HCT116 (cell line): ENCODE measurements around the gene CCDC102B. TPM values are rescaled to one million over a fixed set of nuclear protein-coding genes. Genes with fewer than 3 reads are reported as not detected.

Source experiments
- ATAC-seq: fragments of 200-7000 bp; cut with Tn5 transposase; 2 replicates; pipeline ENCODE4 v1.9.1; 2020; ENCODE audit warnings: mild to moderate bottlenecking, moderate library complexity
- BruUV-seq: library from RNA; stranded (reverse); fragments of 400-500 nt; replicated peaks from 2 replicates; lab custom pipeline; 2021; lab: Mats Ljungman, UMichigan
- CTCF ChIA-PET: fragments of 300-600 bp; sonication (Branson Sonifier 250); formaldehyde crosslinking; loops from one replicate; lab custom pipeline; 2021; ENCODE audit warnings: antibody characterized with exemption; lab: Charles Lee
- POLR2A ChIA-PET: fragments of 300-600, 350-600 bp; sonication (Branson Sonifier 250); formaldehyde crosslinking; loops from one replicate; lab custom pipeline; 2021; ENCODE audit warnings: antibody characterized with exemption; lab: Charles Lee
- RAD21 ChIA-PET, 2 experiments: fragments of 300-600 bp; sonication (Branson Sonifier 250); formaldehyde crosslinking; loops; one replicate each; lab custom pipeline; 2023; ENCODE audit warnings: low total read pairs in 2 of 2; ENCODE audit not compliant: uncharacterized antibody in 2 of 2, unreplicated experiment in 2 of 2, low non-redundant PET in 1 of 2; lab: Charles Lee
- DNase-seq: peaks from one replicate; pipeline ENCODE4 v3.0.0-alpha.2; 2010; ENCODE audit warnings: low read depth, low spot score
- H2AFZ ChIP-seq: fragments of 200-600 bp; shearing (Covaris generic), sonication (generic); 2 replicates; pipeline ENCODE4 v1.6.1; 2017; ENCODE audit warnings: low read depth, mixed run types, mixed read lengths, antibody characterized with exemption, low read length; ENCODE audit not compliant: poor library complexity, severe bottlenecking
- H3K27ac ChIP-seq: 2 replicates; pipeline ENCODE4 v1.5.1; 2012; ENCODE audit warnings: low read depth, low read length
- H3K27me3 ChIP-seq: fragments of 200-600 bp; sonication (generic); 2 replicates; pipeline ENCODE4 v1.6.1; 2016; ENCODE audit warnings: mixed run types, low read length, mixed read lengths; ENCODE audit not compliant: insufficient read depth
- H3K36me3 ChIP-seq, 2 experiments: fragments of 200-500 bp in 1 of 2; fragments of 200-600 bp in 1 of 2; sonication (Bioruptor generic) in 1 of 2; sonication (generic) in 1 of 2; 2 replicates each; pipeline versions ENCODE4 v1.5.1 to v1.6.1; 2014 to 2016; ENCODE audit warnings: low read length in 2 of 2, inconsistent platforms in 1 of 2, mixed read lengths in 1 of 2, mixed run types in 1 of 2; ENCODE audit not compliant: insufficient read depth in 2 of 2, control insufficient read depth in 1 of 2
- H3K4me1 ChIP-seq, 2 experiments: fragments of 200-600 bp in 1 of 2; sonication (generic) in 1 of 2; 2 replicates each; pipeline versions ENCODE4 v1.5.1 to v1.6.1; 2012 to 2017; ENCODE audit warnings: low read length in 2 of 2, inconsistent platforms in 1 of 2, mild to moderate bottlenecking in 1 of 2, mixed read lengths in 1 of 2, mixed run types in 1 of 2, moderate library complexity in 1 of 2; ENCODE audit not compliant: insufficient read depth in 2 of 2, control insufficient read depth in 1 of 2
- H3K4me2 ChIP-seq: fragments of 200-600 bp; sonication (generic); 2 replicates; pipeline ENCODE4 v1.6.1; 2017; ENCODE audit warnings: mixed run types, low read length, mixed read lengths
- H3K4me3 ChIP-seq, 2 experiments: fragments of 200-600 bp in 1 of 2; sonication (generic) in 1 of 2; replicated peaks in 1 of 2; 2 replicates each; pipeline ENCODE4 v1.5.1; 2011 to 2016; ENCODE audit warnings: low read length in 2 of 2, control low read depth in 1 of 2, low read depth in 1 of 2, mild to moderate bottlenecking in 1 of 2, mixed read lengths in 1 of 2, mixed run types in 1 of 2
- H3K79me2 ChIP-seq: fragments of 200-600 bp; sonication (generic); 2 replicates; pipeline ENCODE4 v1.6.1; 2017; ENCODE audit warnings: mild to moderate bottlenecking, mixed run types, low read length, moderate library complexity, mixed read lengths; ENCODE audit not compliant: insufficient read depth
- H3K9ac ChIP-seq: fragments of 200-600 bp; sonication (generic); 2 replicates; pipeline ENCODE4 v1.6.1; 2016; ENCODE audit warnings: low read length, mixed read lengths
- H3K9me2 ChIP-seq: fragments of 200-600 bp; sonication (generic), shearing (Covaris generic); 2 replicates; pipeline ENCODE4 v1.6.1; 2017; ENCODE audit warnings: mixed run types, mild to moderate bottlenecking, moderate library complexity; ENCODE audit not compliant: insufficient read depth
- H3K9me3 ChIP-seq, 2 experiments: fragments of 200-500 bp in 1 of 2; fragments of 200-600 bp in 1 of 2; sonication (Bioruptor generic) in 1 of 2; sonication (generic) in 1 of 2; 2 replicates each; pipeline ENCODE4 v1.6.1; 2014 to 2017; ENCODE audit warnings: low read length in 2 of 2, mixed read lengths in 2 of 2, inconsistent platforms in 1 of 2, low read depth in 1 of 2, mild to moderate bottlenecking in 1 of 2, mixed run types in 1 of 2, moderate library complexity in 1 of 2; ENCODE audit not compliant: control insufficient read depth in 1 of 2, insufficient read depth in 1 of 2
- H4K20me1 ChIP-seq: fragments of 200-600 bp; sonication (generic), shearing (Covaris generic); 2 replicates; pipeline ENCODE4 v1.6.1; 2017; ENCODE audit warnings: mixed run types, mild to moderate bottlenecking, moderate library complexity; ENCODE audit not compliant: insufficient read depth
- CBX3 ChIP-seq: IDR thresholded peaks from 2 replicates; pipeline ENCODE4 v1.6.1; 2012; ENCODE audit warnings: low read depth
- CEBPB ChIP-seq: IDR thresholded peaks from 2 replicates; pipeline ENCODE4 v1.6.1; 2012; ENCODE audit warnings: low read depth
- CTCF ChIP-seq, 3 experiments: fragments of 200-600 bp in 1 of 3; sonication (generic) in 1 of 3; IDR thresholded peaks in 2 of 3; conservative IDR thresholded peaks in 1 of 3; 2 replicates each; pipeline ENCODE4 v1.5.1; 2012 to 2017; ENCODE audit warnings: low read depth in 2 of 3, low read length in 2 of 3, antibody characterized with exemption in 1 of 3, borderline replicate concordance in 1 of 3, control low read depth in 1 of 3, mild to moderate bottlenecking in 1 of 3, mixed read lengths in 1 of 3, mixed run types in 1 of 3, moderate library complexity in 1 of 3; ENCODE audit not compliant: insufficient read depth in 1 of 3
- EZH2 ChIP-seq: fragments of 200-600 bp; sonication (generic); IDR thresholded peaks from 2 replicates; pipeline ENCODE4 v1.6.1; 2017; ENCODE audit warnings: antibody characterized with exemption, mixed run types
- FOSL1 ChIP-seq: IDR thresholded peaks from 2 replicates; pipeline ENCODE4 v1.6.1; 2012; ENCODE audit warnings: low read depth
- MAX ChIP-seq: IDR thresholded peaks from 2 replicates; pipeline ENCODE4 v1.6.1; 2012
- SP1 ChIP-seq: IDR thresholded peaks from 2 replicates; pipeline ENCODE4 v1.6.1; 2012; ENCODE audit warnings: low read depth
- TCF7L2 ChIP-seq: IDR thresholded peaks from 2 replicates; pipeline ENCODE4 v1.7.0; 2011; ENCODE audit warnings: borderline replicate concordance, inconsistent platforms; ENCODE audit not compliant: insufficient read depth, insufficient read length; ENCODE audit errors: extremely low read depth
- YY1 ChIP-seq: IDR thresholded peaks from 2 replicates; pipeline ENCODE4 v1.6.1; 2011; ENCODE audit warnings: low read length, low read depth, moderate library complexity, mild to moderate bottlenecking; ENCODE audit not compliant: insufficient replicate concordance; ENCODE audit errors: extremely low read depth
- ZFX ChIP-seq: fragments of 450-650 bp; IDR thresholded peaks from 2 replicates; pipeline ENCODE4 v1.6.1; 2017
- intact Hi-C: fragments of 100-400 bp; cut with micrococcal nuclease; formaldehyde crosslinking; loops from 2 replicates; pipeline ENCODE4 v1.10.0; 2022
- total RNA-seq: library from RNA; stranded (reverse); gene quantifications from one replicate; pipeline ENCODE4 v1.2.1, GENCODE V29; 2021; ENCODE audit not compliant: unreplicated experiment
- TF ChIP-seq, protein P1 (sequence below): IDR thresholded peaks from 2 replicates; pipeline ENCODE4 v1.6.1; 2011; ENCODE audit warnings: mild to moderate bottlenecking, low read length, moderate library complexity; ENCODE audit not compliant: insufficient replicate concordance; ENCODE audit errors: extremely low read depth
- TF ChIP-seq, protein P2 (sequence below): IDR thresholded peaks from 2 replicates; pipeline ENCODE4 v1.6.1; 2012; ENCODE audit warnings: low read depth

Gene CCDC102B
- total RNA-seq, 1 experiment from 2014 or later, result 1.9 TPM

- CTCF ChIA-PET, result no interaction called here
- no peak overlapping the region for H3K4me3 ChIP-seq
- TF ChIP-seq FOSL1 (no peak), SP1 (no peak), CEBPB (no peak), CTCF (IDR thresholded peaks at IDR 0.05 in 2 of 3, conservative IDR thresholded peaks at IDR 0.05 in 1 of 3; ENCODE audit: borderline replicate concordance in 1 of 3, insufficient read depth in 1 of 3, low read depth in 2 of 3, low read length in 2 of 3) (no peak), MAX (no peak), ZFX (no peak), YY1 (no peak), TCF7L2 (no peak), EZH2 (no peak), CBX3 (no peak)
- TF ChIP-seq, protein P1, sequence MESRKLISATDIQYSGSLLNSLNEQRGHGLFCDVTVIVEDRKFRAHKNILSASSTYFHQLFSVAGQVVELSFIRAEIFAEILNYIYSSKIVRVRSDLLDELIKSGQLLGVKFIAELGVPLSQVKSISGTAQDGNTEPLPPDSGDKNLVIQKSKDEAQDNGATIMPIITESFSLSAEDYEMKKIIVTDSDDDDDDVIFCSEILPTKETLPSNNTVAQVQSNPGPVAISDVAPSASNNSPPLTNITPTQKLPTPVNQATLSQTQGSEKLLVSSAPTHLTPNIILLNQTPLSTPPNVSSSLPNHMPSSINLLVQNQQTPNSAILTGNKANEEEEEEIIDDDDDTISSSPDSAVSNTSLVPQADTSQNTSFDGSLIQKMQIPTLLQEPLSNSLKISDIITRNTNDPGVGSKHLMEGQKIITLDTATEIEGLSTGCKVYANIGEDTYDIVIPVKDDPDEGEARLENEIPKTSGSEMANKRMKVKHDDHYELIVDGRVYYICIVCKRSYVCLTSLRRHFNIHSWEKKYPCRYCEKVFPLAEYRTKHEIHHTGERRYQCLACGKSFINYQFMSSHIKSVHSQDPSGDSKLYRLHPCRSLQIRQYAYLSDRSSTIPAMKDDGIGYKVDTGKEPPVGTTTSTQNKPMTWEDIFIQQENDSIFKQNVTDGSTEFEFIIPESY, result no peak
- TF ChIP-seq, protein P2, sequence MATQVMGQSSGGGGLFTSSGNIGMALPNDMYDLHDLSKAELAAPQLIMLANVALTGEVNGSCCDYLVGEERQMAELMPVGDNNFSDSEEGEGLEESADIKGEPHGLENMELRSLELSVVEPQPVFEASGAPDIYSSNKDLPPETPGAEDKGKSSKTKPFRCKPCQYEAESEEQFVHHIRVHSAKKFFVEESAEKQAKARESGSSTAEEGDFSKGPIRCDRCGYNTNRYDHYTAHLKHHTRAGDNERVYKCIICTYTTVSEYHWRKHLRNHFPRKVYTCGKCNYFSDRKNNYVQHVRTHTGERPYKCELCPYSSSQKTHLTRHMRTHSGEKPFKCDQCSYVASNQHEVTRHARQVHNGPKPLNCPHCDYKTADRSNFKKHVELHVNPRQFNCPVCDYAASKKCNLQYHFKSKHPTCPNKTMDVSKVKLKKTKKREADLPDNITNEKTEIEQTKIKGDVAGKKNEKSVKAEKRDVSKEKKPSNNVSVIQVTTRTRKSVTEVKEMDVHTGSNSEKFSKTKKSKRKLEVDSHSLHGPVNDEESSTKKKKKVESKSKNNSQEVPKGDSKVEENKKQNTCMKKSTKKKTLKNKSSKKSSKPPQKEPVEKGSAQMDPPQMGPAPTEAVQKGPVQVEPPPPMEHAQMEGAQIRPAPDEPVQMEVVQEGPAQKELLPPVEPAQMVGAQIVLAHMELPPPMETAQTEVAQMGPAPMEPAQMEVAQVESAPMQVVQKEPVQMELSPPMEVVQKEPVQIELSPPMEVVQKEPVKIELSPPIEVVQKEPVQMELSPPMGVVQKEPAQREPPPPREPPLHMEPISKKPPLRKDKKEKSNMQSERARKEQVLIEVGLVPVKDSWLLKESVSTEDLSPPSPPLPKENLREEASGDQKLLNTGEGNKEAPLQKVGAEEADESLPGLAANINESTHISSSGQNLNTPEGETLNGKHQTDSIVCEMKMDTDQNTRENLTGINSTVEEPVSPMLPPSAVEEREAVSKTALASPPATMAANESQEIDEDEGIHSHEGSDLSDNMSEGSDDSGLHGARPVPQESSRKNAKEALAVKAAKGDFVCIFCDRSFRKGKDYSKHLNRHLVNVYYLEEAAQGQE, result no peak
These were observed 5.5 kb downstream of the CCDC102B start for GRCh38 chr18:68803356-68803755.

More at GRCh38 chr18:68803356-68803755, 5.5 kb downstream of the CCDC102B start:
- H3K9ac ChIP-seq, result no peak overlapping the region
- H4K20me1 ChIP-seq, result no peaks in the 10 kb centered on the region
- ChIA-PET POLR2A (no interaction called here), RAD21 (no interaction called here)
- no peaks in the 10 kb centered on the region for H3K79me2 ChIP-seq
- no peak for ATAC-seq
- DNase-seq, result no peak
- H3K9me2 ChIP-seq, result no peaks in the 10 kb centered on the region
- BruUV-seq, result no TSS peak
- H3K27ac ChIP-seq, result no peak overlapping the region
- no peak overlapping the region for H3K4me2 ChIP-seq
- no peak overlapping the region for H2AFZ ChIP-seq
- no peaks in the 10 kb centered on the region for H3K36me3 ChIP-seq
- no peaks in the 10 kb centered on the region for H3K4me1 ChIP-seq
- intact Hi-C loops, result no loop called here
- H3K27me3 ChIP-seq, result no peaks in the 10 kb centered on the region
- no peaks in the 10 kb centered on the region for H3K9me3 ChIP-seq
